ENCODE data around the gene ENTHD1.

- no peak for TF ChIP-seq GABPA (IDR thresholded peaks at IDR 0.05; ENCODE audit: borderline replicate concordance, insufficient read depth, low read length)
- no peak for TF ChIP-seq BRCA1 (IDR thresholded peaks at IDR 0.05; ENCODE audit: low read depth, low read length)
These were observed 149.2 kb downstream of the ENTHD1 start for GRCh38 chr22:39744353-39744752.

Measured in H1 (cell line).